Natural killer cell (primary cell): ENCODE measurements around the gene ATG13. TPM values are rescaled to one million over a fixed set of nuclear protein-coding genes. Genes with fewer than 3 reads are reported as not detected.

Experiments
- ATAC-seq, 3 donors: fragments of 150-1000 bp in 2 of 3; fragments of 200-7000 bp in 1 of 3; cut with Tn5 transposase; 1 replicate in 1 of 3; 2 replicates in 2 of 3; pipeline ENCODE4 v1.10.0; 2021; ENCODE audit warnings: mild to moderate bottlenecking in 2 of 3, moderate library complexity in 2 of 3
- DNase-seq, 2 donors: peaks; one replicate each; pipeline versions ENCODE4 v3.0.0 to v3.0.0-alpha.2; 2013 to 2021; ENCODE audit warnings: mixed read lengths in 1 of 2
- H3K27ac ChIP-seq: one replicate; pipeline ENCODE4 v1.5.1; 2013; ENCODE audit warnings: mild to moderate bottlenecking, low read length
- H3K27me3 ChIP-seq: one replicate; pipeline ENCODE4 v1.6.1; 2013; ENCODE audit warnings: low read length; ENCODE audit not compliant: control insufficient read depth, insufficient read depth
- H3K36me3 ChIP-seq: one replicate; pipeline ENCODE4 v1.6.1; 2013; ENCODE audit warnings: low read length; ENCODE audit not compliant: control insufficient read depth, insufficient read depth
- H3K4me1 ChIP-seq: one replicate; pipeline ENCODE4 v1.6.1; 2013; ENCODE audit warnings: low read length; ENCODE audit not compliant: control insufficient read depth, insufficient read depth
- H3K4me3 ChIP-seq: one replicate; pipeline ENCODE4 v1.5.1; 2013; ENCODE audit warnings: low read length
- H3K9me3 ChIP-seq: one replicate; pipeline ENCODE4 v1.6.1; 2013; ENCODE audit warnings: low read length; ENCODE audit not compliant: control insufficient read depth, insufficient read depth
- H3K27ac Mint-ChIP-seq, 2 donors: one replicate each; pipeline ENCODE4 v1.8.0; 2022; ENCODE audit warnings: mild to moderate bottlenecking in 2 of 2, mixed read lengths in 2 of 2, moderate library complexity in 1 of 2
- H3K27me3 Mint-ChIP-seq, 2 donors: one replicate each; pipeline ENCODE4 v1.8.0; 2022; ENCODE audit warnings: low read depth in 2 of 2, mixed read lengths in 2 of 2
- H3K36me3 Mint-ChIP-seq: one replicate; pipeline ENCODE4 v1.8.0; 2022; ENCODE audit warnings: mixed read lengths
- H3K4me1 Mint-ChIP-seq, 2 donors: one replicate each; pipeline ENCODE4 v1.8.0; 2022; ENCODE audit warnings: mixed read lengths in 2 of 2
- H3K4me3 Mint-ChIP-seq: one replicate; pipeline ENCODE4 v1.8.0; 2022; ENCODE audit warnings: mild to moderate bottlenecking, moderate library complexity, mixed read lengths
- H3K9me3 Mint-ChIP-seq, 2 donors: one replicate each; pipeline ENCODE4 v1.8.0; 2022; ENCODE audit warnings: mixed read lengths in 2 of 2
- CTCF ChIP-seq: fragments of 200-600 bp; IDR thresholded peaks from one replicate; pipeline ENCODE4 v1.8.0; 2022; ENCODE audit warnings: antibody characterized with exemption
- WGBS: methylation state at CpG from one replicate; pipeline ENCODE4 v1.1.7; 2013; ENCODE audit warnings: missing lambda C conversion rate; ENCODE audit not compliant: insufficient coverage; 5-methylcytosine and 5-hydroxymethylcytosine counted together
- intact Hi-C: fragments of 100-400 bp; cut with micrococcal nuclease; formaldehyde crosslinking; loops from one replicate; pipeline ENCODE4 v1.14.2; 2022
- total RNA-seq, 4 donors: library from RNA; stranded (reverse); fragments of 120-200 nt in 1 of 4; gene quantifications; one replicate each; pipeline versions ENCODE4 v1.2.3 to v1.2.4, GENCODE V29; 2013 to 2022

The ATG13 gene
- total RNA-seq, 3 donors from 2014 or later (not counting 1 experiment from before 2014, with no cell fraction given) = 125 to 137 (median 132) TPM

- Mint-ChIP-seq H3K27ac (peak overlapping the region; percentile 99 to 100), H3K36me3 (no peaks in the 10 kb centered on the region), H3K4me3 (peak overlapping the region; percentile 99), H3K4me1 (peaks cover 34 to 44% of the 10 kb centered on the region in 2 donors), H3K27me3 (no peaks in the 10 kb centered on the region), H3K9me3 (no peaks in the 10 kb centered on the region)
- no peaks in the 10 kb centered on the region for H3K9me3 ChIP-seq
- under 1% methylated on average over 14 of the region's 15 CpGs for WGBS
- intact Hi-C loops = loop anchor here (1.0 to 10.0 kb wide), 5 partner anchors 22 to 698 kb away; partner anchors contain the start of genes AMBRA1 and DGKZ
- TF ChIP-seq CTCF = no peak
- H3K27me3 ChIP-seq = no peaks in the 10 kb centered on the region
- ATAC-seq (peak; percentile 0 to 1 (median 1)), DNase-seq (peak in 1 of 2 donors; percentile 52)
- peak overlapping the region; percentile 89 for H3K27ac ChIP-seq
- H3K4me3 ChIP-seq = peak overlapping the region; percentile 95
- peaks cover 20% of the 10 kb centered on the region for H3K4me1 ChIP-seq
- H3K36me3 ChIP-seq = peaks cover 4% of the 10 kb centered on the region
These were observed 711 bp upstream of the ATG13 start for GRCh38 chr11:46616551-46617133.

- DNase-seq (no peak), ATAC-seq (no peak)
- TF ChIP-seq CTCF = no peak
- H3K27ac ChIP-seq = peak overlapping the region; percentile 99
- Mint-ChIP-seq H3K36me3 (no peaks in the 10 kb centered on the region), H3K4me1 (peaks cover 32 to 41% of the 10 kb centered on the region in 2 donors), H3K27me3 (no peaks in the 10 kb centered on the region), H3K9me3 (no peaks in the 10 kb centered on the region), H3K4me3 (peak overlapping the region; percentile 99), H3K27ac (peak overlapping the region; percentile 99 to 100)
- peaks cover 20% of the 10 kb centered on the region for H3K4me1 ChIP-seq
- no peaks in the 10 kb centered on the region for H3K27me3 ChIP-seq
- no peaks in the 10 kb centered on the region for H3K9me3 ChIP-seq
- intact Hi-C loops = loop anchor here (1.0 to 10.0 kb wide), 5 partner anchors 24 to 700 kb away; partner anchors contain the start of genes AMBRA1 and DGKZ
- H3K4me3 ChIP-seq = peak overlapping the region; percentile 95
- WGBS = 5% methylated on average over 9 of the region's 9 CpGs
- peaks cover 11% of the 10 kb centered on the region for H3K36me3 ChIP-seq
These were observed 590 bp downstream of the ATG13 start for GRCh38 chr11:46617972-46618314.

- H3K27ac ChIP-seq = no peak overlapping the region
- Mint-ChIP-seq H3K9me3 (no peaks in the 10 kb centered on the region), H3K27me3 (no peaks in the 10 kb centered on the region), H3K27ac (peak overlapping the region; percentile 99 to 100), H3K36me3 (no peaks in the 10 kb centered on the region), H3K4me3 (peak overlapping the region; percentile 64), H3K4me1 (peaks cover 32 to 41% of the 10 kb centered on the region in 2 donors)
- ATAC-seq (no peak), DNase-seq (peak in 1 of 2 donors; percentile 13)
- intact Hi-C loops = loop anchor here (5.0 to 10.0 kb wide), 2 partner anchors 56 to 272 kb away; partner anchors contain the start of gene DGKZ
- no peaks in the 10 kb centered on the region for H3K27me3 ChIP-seq
- TF ChIP-seq CTCF = no peak
- H3K36me3 ChIP-seq = peaks cover 14% of the 10 kb centered on the region
- H3K4me3 ChIP-seq = no peak overlapping the region
- peaks cover 20% of the 10 kb centered on the region for H3K4me1 ChIP-seq
- H3K9me3 ChIP-seq = no peaks in the 10 kb centered on the region
- WGBS = 96% methylated on average over 5 of the region's 6 CpGs
These were observed 1.5 kb downstream of the ATG13 start for GRCh38 chr11:46618837-46619236.

GRCh38 chr11:46625406-46625805 is 8.1 kb downstream of the ATG13 start:
- Mint-ChIP-seq H3K4me1 (peaks cover 17 to 33% of the 10 kb centered on the region in 2 donors), H3K9me3 (no peaks in the 10 kb centered on the region), H3K36me3 (peaks cover 8% of the 10 kb centered on the region), H3K4me3 (no peak overlapping the region), H3K27ac (no peak overlapping the region), H3K27me3 (no peaks in the 10 kb centered on the region)
- Histone ChIP-seq H3K27me3 (no peaks in the 10 kb centered on the region), H3K4me3 (no peak overlapping the region), H3K36me3 (peaks cover 43% of the 10 kb centered on the region), H3K27ac (no peak overlapping the region), H3K4me1 (no peaks in the 10 kb centered on the region), H3K9me3 (no peaks in the 10 kb centered on the region)
- ATAC-seq (no peak), DNase-seq (no peak)
- intact Hi-C loops = no loop called here
- TF ChIP-seq CTCF = no peak
- 95% methylated on average over 3 of the region's 3 CpGs for WGBS
